Measurements from ENCODE around the gene SNED1.

The SNED1 gene

DNA sequence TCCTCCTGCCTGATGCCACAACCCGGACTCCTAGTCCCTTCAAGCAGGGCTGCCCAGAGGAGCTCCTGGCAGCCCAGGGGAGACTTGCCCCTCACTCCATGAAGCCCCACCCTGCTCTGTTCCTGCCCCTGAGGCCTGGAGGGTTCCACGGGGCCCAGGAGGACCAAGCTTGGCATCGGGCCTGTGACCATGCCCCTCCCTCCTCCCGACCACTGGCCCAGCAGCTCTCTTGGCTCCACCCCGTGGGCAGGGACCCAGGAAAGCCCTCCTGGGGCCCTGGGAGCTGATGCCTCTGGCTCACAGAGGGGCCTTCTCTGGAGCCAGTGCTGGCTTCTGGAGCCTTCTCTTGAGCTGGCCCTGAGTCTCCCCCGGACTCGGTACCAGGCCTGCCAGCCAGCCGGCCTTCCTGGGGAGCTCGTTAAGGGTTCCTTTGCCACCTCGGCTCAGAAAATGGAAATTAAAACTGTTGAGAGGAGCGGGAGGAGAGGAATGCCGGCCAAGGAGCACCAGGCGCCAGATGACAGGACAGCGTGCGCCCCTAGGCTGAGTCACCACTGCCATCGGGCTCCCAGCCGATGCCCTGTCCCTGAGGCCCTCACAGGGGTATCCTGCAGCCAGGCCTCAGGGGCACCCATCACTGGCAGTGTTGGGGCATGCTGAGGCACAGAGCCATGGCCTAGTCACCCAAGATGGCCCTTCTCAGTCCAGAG lies 40.6 kb upstream of the SNED1 start:
- Histone ChIP-seq H3K9me3 (ENCODE audit: control insufficient read depth, insufficient read depth, low read depth, low read length) (no peaks in the 10 kb centered on the region), H3K4me1 (ENCODE audit: control insufficient read depth, insufficient read depth, low read length) (peaks cover 4% of the 10 kb centered on the region), H3K4me3 (ENCODE audit: low read depth, low read length) (no peak overlapping the region), H3K27ac (ENCODE audit: extremely low read depth, low read depth, low read length) (no peak overlapping the region), H3K36me3 (ENCODE audit: control insufficient read depth in 2 of 2, insufficient read depth in 1 of 2, low read length in 2 of 2) (no peaks in the 10 kb centered on the region)
- ChIA-PET POLR2A (no interaction called here), CTCF (no interaction called here)
- TF ChIP-seq GLIS1 (tag by site-specific recombination; IDR thresholded peaks at IDR 0.05) = peak; percentile 38; the same call in 1 of the 2 replicates
- no peak for TF ChIP-seq ZNF449 (tag by site-specific recombination; IDR thresholded peaks at IDR 0.05)

GRCh38 chr2:240958366-240959213 lies 39.8 kb upstream of the SNED1 start:
- H3K4me3 ChIP-seq (ENCODE audit: low read depth, low read length) = no peak overlapping the region
- TF ChIP-seq ZIC2 (tag by site-specific recombination; IDR thresholded peaks at IDR 0.05) = peak; percentile 72
- no peak for TF ChIP-seq ATF2 (tag by site-specific recombination; IDR thresholded peaks at IDR 0.05; ENCODE audit: low read depth)
- POLR2A ChIA-PET = no interaction called here
- CTCF ChIA-PET = interaction anchor here (0.8 kb wide), 1 partner anchor 44 kb away, joined by 3 read pairs; no protein-coding TSS in a partner anchor
- no peaks in the 10 kb centered on the region for H3K9me3 ChIP-seq (ENCODE audit: control insufficient read depth, insufficient read depth, low read depth, low read length)
- no peak overlapping the region for H3K27ac ChIP-seq (ENCODE audit: extremely low read depth, low read depth, low read length)
- peaks cover 4% of the 10 kb centered on the region for H3K4me1 ChIP-seq (ENCODE audit: control insufficient read depth, insufficient read depth, low read length)
- H3K36me3 ChIP-seq (ENCODE audit: control insufficient read depth in 2 of 2, insufficient read depth in 1 of 2, low read length in 2 of 2) = no peaks in the 10 kb centered on the region

DNA sequence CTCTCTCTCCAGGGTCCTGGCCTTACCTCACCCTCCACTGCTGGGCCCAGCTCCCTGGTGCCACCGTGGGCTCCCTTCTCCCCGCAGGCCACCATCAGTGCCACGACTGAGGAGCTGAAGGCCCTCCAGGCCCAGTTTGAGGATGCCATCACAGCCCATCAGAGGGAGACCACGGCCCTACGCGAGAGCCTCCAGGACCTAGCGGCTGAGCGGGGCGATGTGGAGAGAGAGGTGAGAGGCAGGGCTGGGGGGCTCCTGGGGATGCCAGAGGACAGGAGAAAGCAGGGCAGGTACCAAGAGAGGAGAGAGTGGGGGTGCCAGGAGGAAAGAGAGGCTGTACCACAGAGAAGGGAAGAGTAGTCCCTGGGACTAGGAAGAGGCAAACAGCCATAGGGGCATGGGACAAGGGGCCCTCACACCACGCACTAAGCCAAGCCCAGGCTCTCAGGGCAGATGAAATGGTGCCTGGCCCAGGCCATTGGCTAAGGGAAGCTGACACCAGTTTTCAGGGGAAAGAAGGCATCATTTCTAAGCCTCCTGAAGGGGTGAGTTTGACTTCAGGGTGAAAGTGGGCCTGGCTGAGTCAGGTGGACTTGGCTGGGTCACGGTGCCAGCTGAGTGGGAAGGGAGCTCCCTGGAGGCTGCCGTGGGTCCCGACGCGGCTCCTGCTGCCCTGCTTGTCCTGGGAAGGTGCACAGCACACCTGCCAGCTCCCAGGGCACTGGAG lies 39.0 kb upstream of the SNED1 start:
- CTCF ChIA-PET = interaction anchor here (0.8 kb wide), 1 partner anchor 45 kb away, joined by 3 read pairs; no protein-coding TSS in a partner anchor
- no peak overlapping the region for H3K27ac ChIP-seq (ENCODE audit: extremely low read depth, low read depth, low read length)
- peaks cover 4% of the 10 kb centered on the region for H3K4me1 ChIP-seq (ENCODE audit: control insufficient read depth, insufficient read depth, low read length)
- H3K9me3 ChIP-seq (ENCODE audit: control insufficient read depth, insufficient read depth, low read depth, low read length) = no peaks in the 10 kb centered on the region
- H3K36me3 ChIP-seq (ENCODE audit: control insufficient read depth in 2 of 2, insufficient read depth in 1 of 2, low read length in 2 of 2) = no peaks in the 10 kb centered on the region
- POLR2A ChIA-PET = no interaction called here
- no peak overlapping the region for H3K4me3 ChIP-seq (ENCODE audit: low read depth, low read length)
- TF ChIP-seq ZNF26 (tag by site-specific recombination; IDR thresholded peaks at IDR 0.05) = no peak
- TF ChIP-seq, protein P1, sequence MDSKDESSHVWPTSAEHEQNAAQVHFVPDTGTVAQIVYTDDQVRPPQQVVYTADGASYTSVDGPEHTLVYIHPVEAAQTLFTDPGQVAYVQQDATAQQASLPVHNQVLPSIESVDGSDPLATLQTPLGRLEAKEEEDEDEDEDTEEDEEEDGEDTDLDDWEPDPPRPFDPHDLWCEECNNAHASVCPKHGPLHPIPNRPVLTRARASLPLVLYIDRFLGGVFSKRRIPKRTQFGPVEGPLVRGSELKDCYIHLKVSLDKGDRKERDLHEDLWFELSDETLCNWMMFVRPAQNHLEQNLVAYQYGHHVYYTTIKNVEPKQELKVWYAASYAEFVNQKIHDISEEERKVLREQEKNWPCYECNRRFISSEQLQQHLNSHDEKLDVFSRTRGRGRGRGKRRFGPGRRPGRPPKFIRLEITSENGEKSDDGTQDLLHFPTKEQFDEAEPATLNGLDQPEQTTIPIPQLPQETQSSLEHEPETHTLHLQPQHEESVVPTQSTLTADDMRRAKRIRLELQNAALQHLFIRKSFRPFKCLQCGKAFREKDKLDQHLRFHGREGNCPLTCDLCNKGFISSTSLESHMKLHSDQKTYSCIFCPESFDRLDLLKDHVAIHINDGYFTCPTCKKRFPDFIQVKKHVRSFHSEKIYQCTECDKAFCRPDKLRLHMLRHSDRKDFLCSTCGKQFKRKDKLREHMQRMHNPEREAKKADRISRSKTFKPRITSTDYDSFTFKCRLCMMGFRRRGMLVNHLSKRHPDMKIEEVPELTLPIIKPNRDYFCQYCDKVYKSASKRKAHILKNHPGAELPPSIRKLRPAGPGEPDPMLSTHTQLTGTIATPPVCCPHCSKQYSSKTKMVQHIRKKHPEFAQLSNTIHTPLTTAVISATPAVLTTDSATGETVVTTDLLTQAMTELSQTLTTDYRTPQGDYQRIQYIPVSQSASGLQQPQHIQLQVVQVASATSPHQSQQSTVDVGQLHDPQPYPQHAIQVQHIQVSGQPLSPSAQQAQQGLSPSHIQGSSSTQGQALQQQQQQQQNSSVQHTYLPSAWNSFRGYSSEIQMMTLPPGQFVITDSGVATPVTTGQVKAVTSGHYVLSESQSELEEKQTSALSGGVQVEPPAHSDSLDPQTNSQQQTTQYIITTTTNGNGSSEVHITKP (tag by site-specific recombination; IDR thresholded peaks at IDR 0.05) = peak; percentile 45; the same call in 1 of the 2 replicates
- 0 out of 2 replicates have a peak, but pooled peaks have one; percentile 14 for TF ChIP-seq ZIC2 (tag by site-specific recombination; IDR thresholded peaks at IDR 0.05)
- TF ChIP-seq GLI2 (tag by site-specific recombination; IDR thresholded peaks at IDR 0.05; ENCODE audit: borderline replicate concordance, low read depth) = no peak
- no peak for TF ChIP-seq ZBTB21 (tag by site-specific recombination; IDR thresholded peaks at IDR 0.05)
- peak; percentile 46; the same call in 1 of the 2 replicates for TF ChIP-seq ZNF157 (tag by site-specific recombination; IDR thresholded peaks at IDR 0.05)
